HUES64 (cell line): Measurements from ENCODE around the gene SSTR3.

Experiments used
- H3K27ac ChIP-seq: 2 replicates; pipeline ENCODE4 v1.7.0; 2013; ENCODE audit warnings: low read depth, low read length, inconsistent platforms
- H3K27me3 ChIP-seq: 2 replicates; pipeline ENCODE4 v1.6.1; 2013; ENCODE audit warnings: mild to moderate bottlenecking, low read length; ENCODE audit not compliant: insufficient read depth
- H3K36me3 ChIP-seq: 2 replicates; pipeline ENCODE4 v1.6.1; 2013; ENCODE audit warnings: mild to moderate bottlenecking, low read length; ENCODE audit not compliant: insufficient read depth
- H3K4me1 ChIP-seq: 2 replicates; pipeline ENCODE4 v1.6.1; 2013; ENCODE audit warnings: mild to moderate bottlenecking, low read length, moderate library complexity; ENCODE audit not compliant: insufficient read depth
- H3K4me3 ChIP-seq: 2 replicates; pipeline ENCODE4 v1.5.1; 2013; ENCODE audit warnings: mild to moderate bottlenecking, low read length, moderate library complexity
- H3K9ac ChIP-seq: 2 replicates; pipeline ENCODE4 v1.6.1; 2013; ENCODE audit warnings: mild to moderate bottlenecking, low read depth, low read length
- H3K9me3 ChIP-seq: 2 replicates; pipeline ENCODE4 v1.6.1; 2013; ENCODE audit warnings: low read depth, low read length; ENCODE audit not compliant: insufficient read depth
- WGBS: fragments of 150-250, 120-280 bp; methylation state at CpG from one replicate; pipeline ENCODE4 v1.1.7; 2013; ENCODE audit warnings: missing lambda C conversion rate; 5-methylcytosine and 5-hydroxymethylcytosine counted together

SSTR3 gene

DNA sequence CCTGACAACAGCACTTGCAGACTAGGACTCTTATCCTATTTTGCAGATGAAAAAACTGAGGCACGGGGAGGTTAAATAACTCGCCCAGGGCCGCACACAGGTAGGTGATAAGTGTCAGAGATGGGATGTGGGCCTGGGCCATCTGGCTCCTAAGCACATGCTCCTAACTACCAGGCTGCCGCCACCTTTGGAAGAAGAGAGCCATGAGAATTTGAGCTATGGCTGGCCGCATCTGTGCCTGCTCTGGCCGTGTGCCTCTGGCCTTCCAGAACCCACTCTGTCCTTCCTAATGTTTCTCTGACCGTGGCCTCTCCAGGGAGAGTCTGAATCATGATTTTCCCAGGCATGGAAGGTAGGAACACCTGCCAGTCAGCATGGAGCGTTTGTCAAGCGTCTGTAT, 47.2 kb downstream of the SSTR3 start:
- H3K9me3 ChIP-seq = 0 out of 2 replicates have a peak, but pooled peaks cover 4% of the 10 kb centered on the region
- H3K9ac ChIP-seq = no peak overlapping the region
- no peak overlapping the region for H3K4me3 ChIP-seq
- no peaks in the 10 kb centered on the region for H3K27me3 ChIP-seq
- H3K4me1 ChIP-seq = no peaks in the 10 kb centered on the region
- no peaks in the 10 kb centered on the region for H3K36me3 ChIP-seq
- H3K27ac ChIP-seq = no peak overlapping the region
- WGBS = 89% methylated on average over 9 of the region's 9 CpGs

DNA sequence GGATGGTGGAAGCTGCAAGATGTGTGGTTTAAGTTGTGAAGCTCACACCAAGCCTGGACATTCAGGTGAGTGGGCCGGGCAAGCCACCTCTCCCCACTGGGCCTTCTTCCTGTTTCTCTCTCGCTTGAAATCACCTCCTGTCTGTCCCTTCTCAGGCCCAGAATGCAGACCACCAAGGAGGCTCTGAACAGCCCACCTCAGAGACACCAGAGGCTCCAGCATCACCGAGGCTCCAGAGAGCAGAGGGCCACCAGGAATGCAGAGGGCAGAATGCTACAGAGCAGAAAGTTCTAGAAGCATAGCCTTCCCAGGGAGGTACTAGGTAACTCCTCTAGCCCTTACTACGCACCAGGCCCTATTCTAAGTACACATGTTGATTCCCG, 47.8 kb downstream of the SSTR3 start:
- no peak overlapping the region for H3K27ac ChIP-seq
- no peaks in the 10 kb centered on the region for H3K36me3 ChIP-seq
- no peaks in the 10 kb centered on the region for H3K27me3 ChIP-seq
- 87% methylated on average over 4 of the region's 5 CpGs for WGBS
- H3K4me3 ChIP-seq = no peak overlapping the region
- no peak overlapping the region for H3K9ac ChIP-seq
- H3K4me1 ChIP-seq = no peaks in the 10 kb centered on the region
- H3K9me3 ChIP-seq = 0 out of 2 replicates have a peak, but pooled peaks cover 4% of the 10 kb centered on the region

DNA sequence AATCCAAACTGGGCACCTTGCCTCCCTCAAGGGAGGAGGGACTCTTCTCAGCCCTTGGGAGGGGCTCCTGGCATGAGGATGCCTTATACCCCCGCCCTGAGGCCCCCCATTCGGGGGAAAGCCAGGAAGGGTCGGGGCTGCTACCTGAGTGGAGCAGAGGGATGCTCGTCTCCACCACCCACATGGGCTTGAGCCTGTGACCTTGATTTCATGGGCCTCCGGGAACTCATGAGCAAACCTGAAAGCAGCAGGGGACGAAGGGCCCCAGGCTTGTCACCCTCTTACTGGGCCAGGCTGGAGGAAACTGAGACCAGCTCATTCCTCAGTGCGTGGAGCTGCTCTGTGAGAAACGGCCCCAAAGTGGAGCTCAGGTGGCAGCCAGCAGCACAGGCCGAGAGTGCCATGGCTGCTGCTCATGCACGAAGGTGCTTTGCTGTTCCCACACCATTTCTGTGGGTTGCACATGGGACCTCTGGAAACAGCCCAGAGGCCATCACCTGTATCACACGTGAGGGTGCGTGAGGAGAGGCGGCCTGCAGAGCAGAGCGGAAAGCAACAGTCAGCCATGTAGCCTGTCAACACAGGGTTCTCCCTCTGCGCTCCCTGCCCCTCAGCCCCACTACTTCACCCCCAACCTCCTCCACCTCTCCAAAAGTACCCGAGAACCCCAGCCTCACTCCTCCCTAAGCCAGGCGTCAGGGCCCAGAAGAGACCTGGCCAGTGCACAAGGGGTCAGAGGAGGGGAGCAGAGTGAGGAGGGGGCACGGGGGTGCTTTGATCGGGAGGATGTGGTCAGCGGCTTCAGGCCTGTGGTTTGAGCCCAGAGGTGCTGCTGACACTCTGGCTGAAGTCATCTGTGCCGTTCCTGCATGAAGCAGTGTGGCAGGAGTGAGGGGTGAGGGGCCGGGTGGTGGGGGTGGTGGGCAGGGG, 48.4 kb downstream of the SSTR3 start:
- H3K4me3 ChIP-seq = no peak overlapping the region
- no peak overlapping the region for H3K9ac ChIP-seq
- H3K9me3 ChIP-seq = 0 out of 2 replicates have a peak, but pooled peaks cover 4% of the 10 kb centered on the region
- no peaks in the 10 kb centered on the region for H3K27me3 ChIP-seq
- no peaks in the 10 kb centered on the region for H3K4me1 ChIP-seq
- H3K36me3 ChIP-seq = no peaks in the 10 kb centered on the region
- H3K27ac ChIP-seq = no peak overlapping the region
- 94% methylated on average over 21 of the region's 22 CpGs for WGBS

DNA sequence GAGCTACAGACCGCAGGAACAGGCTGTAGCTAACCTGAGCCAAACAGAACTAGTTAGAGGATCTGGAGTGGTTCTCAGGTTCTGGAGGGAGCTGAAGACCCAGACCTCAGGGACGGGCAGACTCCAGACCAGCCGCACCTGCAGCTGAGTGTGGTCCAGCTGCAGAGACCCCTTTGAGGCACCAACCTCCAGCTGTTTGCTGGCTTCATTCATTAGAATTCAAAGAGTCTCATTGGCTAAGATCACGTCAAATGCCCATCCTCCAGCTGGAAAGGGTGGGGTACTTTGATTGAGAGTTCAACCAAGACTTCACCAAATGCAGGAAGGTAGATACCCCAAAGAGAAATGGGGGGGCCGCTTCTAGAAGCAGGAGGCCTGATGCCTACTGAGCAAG, 49.2 kb downstream of the SSTR3 start:
- Histone ChIP-seq H3K9ac (no peak overlapping the region), H3K4me1 (no peaks in the 10 kb centered on the region), H3K27ac (no peak overlapping the region), H3K36me3 (no peaks in the 10 kb centered on the region), H3K27me3 (no peaks in the 10 kb centered on the region), H3K4me3 (no peak overlapping the region), H3K9me3 (0 out of 2 replicates have a peak, but pooled peaks cover 4% of the 10 kb centered on the region)
- 89% methylated on average over 5 of the region's 5 CpGs for WGBS

DNA sequence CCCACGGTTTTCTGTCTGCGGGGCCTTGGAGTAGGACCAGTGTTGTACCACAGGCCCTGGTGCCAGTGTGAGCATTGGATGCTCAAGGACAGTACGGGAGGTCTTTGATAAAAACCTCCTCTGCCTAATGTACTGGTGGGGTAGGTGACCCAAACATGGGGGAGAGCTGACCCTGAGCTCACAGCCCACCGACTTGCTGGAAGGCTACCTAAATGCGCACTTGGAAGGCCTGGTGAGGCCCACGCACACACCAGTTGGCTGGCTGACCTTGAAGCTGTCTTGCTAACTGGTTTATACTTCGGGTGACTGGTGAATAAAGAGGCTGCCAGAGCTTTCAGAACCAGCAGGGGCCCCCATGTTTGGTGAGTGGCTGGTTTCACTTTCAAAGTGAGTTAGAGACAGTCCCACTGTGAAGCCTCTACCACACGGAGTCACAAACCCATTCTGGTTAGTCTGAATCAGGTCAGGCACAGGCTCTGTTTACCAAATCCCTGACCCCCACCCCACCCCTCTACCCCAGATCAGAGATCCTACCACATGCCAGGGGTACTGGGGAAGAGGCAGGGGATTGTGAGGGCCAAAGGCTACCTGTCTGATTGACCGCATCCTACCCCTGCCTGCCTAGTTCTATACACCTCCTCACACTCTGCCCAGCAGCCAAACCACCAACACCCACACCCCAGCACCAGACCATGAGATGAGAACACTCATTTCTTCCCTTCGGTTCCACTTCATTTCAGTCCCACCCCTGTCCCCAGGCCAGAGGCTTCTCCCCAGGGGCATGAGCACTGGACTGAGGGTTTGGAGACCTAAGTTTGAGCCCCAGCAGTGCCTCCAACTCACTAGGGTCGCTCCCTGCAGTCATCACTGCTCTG, 49.8 kb downstream of the SSTR3 start:
- H3K9me3 ChIP-seq = 0 out of 2 replicates have a peak, but pooled peaks cover 4% of the 10 kb centered on the region
- H3K27ac ChIP-seq = no peak overlapping the region
- 80% methylated on average over 11 of the region's 11 CpGs for WGBS
- H3K9ac ChIP-seq = no peak overlapping the region
- no peak overlapping the region for H3K4me3 ChIP-seq
- H3K36me3 ChIP-seq = no peaks in the 10 kb centered on the region
- H3K27me3 ChIP-seq = no peaks in the 10 kb centered on the region
- no peaks in the 10 kb centered on the region for H3K4me1 ChIP-seq

DNA sequence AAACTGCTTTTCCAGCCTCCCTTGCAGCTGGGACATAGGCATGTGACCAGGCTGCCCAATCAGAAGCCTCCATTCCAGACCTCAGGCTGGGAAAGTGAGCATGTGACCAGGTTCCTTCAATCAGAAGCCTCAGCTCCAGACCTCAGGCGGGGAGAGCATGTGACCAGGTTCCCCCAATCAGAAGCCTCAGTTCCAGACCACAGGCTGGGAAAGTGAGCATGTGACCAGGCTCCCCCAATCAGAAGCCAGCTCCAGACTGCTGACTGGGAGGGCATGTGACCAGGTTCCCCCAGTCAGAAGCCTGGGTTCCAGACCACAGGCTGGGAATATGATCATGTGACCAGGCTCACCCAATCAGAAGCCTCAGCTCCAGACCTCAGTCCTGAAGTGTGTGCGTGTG, 50.8 kb downstream of the SSTR3 start:
- WGBS = 94% methylated on average over 2 of the region's 2 CpGs
- no peak overlapping the region for H3K4me3 ChIP-seq
- no peaks in the 10 kb centered on the region for H3K27me3 ChIP-seq
- H3K9me3 ChIP-seq = 0 out of 2 replicates have a peak, but pooled peaks cover 4% of the 10 kb centered on the region
- no peaks in the 10 kb centered on the region for H3K36me3 ChIP-seq
- H3K9ac ChIP-seq = no peak overlapping the region
- H3K27ac ChIP-seq = no peak overlapping the region
- no peaks in the 10 kb centered on the region for H3K4me1 ChIP-seq

DNA sequence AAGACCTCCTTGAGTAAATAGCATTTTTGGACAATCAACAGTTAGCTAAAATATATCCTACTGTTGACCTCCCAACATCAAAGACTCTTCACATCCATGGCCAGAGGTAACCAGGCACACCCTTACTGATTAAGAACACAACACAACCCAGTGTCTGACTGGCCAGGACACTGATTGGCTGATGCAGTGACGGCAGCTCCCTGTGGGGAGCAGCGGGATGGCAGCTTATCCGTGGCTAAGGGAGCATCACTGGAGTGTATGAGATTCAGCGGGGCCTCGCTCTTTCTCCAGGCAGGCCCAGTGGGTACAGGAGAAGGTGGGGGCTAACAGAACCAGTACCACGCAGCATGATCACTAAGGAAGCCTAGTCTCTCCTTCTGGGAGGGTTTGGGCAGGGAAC, 52.2 kb downstream of the SSTR3 start:
- 71% methylated on average over 6 of the region's 6 CpGs for WGBS
- Histone ChIP-seq H3K36me3 (no peaks in the 10 kb centered on the region), H3K4me3 (no peak overlapping the region)

DNA sequence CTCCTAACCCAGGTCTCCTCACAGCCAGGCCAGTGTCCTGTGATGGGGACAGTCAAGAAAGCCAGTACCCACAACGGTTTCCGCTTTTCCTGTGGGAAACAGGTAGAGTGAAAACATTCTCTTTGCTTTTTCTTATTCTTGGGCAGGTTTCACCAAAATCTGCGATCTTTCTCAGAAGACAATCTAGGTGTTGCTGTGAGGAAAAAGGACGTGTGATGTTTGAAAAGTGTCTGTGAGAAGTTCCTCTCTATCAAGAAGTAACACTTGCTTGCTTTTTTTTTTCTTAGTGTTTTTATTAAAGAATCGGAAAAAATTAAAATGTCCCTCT, 53.4 kb downstream of the SSTR3 start:
- H3K36me3 ChIP-seq = no peaks in the 10 kb centered on the region
- 94% methylated on average over 5 of the region's 5 CpGs for WGBS
- no peaks in the 10 kb centered on the region for H3K4me1 ChIP-seq
- H3K4me3 ChIP-seq = no peak overlapping the region
- 0 out of 2 replicates have a peak, but pooled peaks cover 4% of the 10 kb centered on the region for H3K9me3 ChIP-seq
- no peaks in the 10 kb centered on the region for H3K27me3 ChIP-seq
- no peak overlapping the region for H3K27ac ChIP-seq
- no peak overlapping the region for H3K9ac ChIP-seq

More for the DNA sequence above, 52.2 kb downstream of the SSTR3 start:
- 0 out of 2 replicates have a peak, but pooled peaks cover 4% of the 10 kb centered on the region for H3K9me3 ChIP-seq
- no peaks in the 10 kb centered on the region for H3K4me1 ChIP-seq
- no peak overlapping the region for H3K9ac ChIP-seq
- H3K27me3 ChIP-seq = no peaks in the 10 kb centered on the region
- H3K27ac ChIP-seq = no peak overlapping the region

DNA sequence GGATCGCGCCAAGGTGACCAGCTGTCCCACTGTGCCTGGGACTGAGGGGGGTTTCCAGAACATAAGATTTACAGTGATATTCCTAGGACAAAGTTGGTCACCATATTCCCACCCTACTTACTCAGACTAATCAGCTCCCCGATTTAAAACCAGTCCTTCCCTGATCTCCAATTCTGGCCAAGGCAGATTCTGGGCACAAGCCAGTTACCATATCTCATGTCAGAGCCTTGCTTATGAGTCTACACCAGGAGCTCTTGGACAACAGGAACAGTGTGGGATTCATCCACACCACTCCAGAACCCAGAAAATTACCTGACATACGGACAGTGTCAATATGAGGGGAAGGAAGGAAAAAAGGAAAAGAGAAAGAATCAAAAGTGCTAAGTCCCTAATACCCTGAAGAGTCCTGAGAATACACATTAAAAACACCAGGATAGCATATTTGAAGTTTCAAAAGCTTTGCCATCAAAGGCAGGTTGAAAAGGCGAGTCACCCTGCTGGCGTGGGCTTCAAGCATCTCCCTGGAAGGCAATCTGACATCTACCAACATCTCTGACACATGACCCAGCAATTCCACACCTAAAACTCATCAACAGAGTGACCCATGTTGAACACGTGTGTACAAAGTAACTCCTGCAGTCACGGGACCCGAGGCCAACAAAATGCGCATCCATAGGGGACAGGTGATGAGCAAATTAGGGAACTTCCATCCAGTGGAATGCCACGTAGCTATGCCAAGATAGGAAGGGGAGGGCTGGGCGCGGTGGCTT, 54.6 kb downstream of the SSTR3 start:
- 87% methylated on average over 12 of the region's 13 CpGs for WGBS
- Histone ChIP-seq H3K4me3 (no peak overlapping the region), H3K4me1 (no peaks in the 10 kb centered on the region), H3K36me3 (no peaks in the 10 kb centered on the region), H3K27ac (no peak overlapping the region), H3K9me3 (0 out of 2 replicates have a peak, but pooled peaks cover 4% of the 10 kb centered on the region), H3K27me3 (no peaks in the 10 kb centered on the region), H3K9ac (no peak overlapping the region)

DNA sequence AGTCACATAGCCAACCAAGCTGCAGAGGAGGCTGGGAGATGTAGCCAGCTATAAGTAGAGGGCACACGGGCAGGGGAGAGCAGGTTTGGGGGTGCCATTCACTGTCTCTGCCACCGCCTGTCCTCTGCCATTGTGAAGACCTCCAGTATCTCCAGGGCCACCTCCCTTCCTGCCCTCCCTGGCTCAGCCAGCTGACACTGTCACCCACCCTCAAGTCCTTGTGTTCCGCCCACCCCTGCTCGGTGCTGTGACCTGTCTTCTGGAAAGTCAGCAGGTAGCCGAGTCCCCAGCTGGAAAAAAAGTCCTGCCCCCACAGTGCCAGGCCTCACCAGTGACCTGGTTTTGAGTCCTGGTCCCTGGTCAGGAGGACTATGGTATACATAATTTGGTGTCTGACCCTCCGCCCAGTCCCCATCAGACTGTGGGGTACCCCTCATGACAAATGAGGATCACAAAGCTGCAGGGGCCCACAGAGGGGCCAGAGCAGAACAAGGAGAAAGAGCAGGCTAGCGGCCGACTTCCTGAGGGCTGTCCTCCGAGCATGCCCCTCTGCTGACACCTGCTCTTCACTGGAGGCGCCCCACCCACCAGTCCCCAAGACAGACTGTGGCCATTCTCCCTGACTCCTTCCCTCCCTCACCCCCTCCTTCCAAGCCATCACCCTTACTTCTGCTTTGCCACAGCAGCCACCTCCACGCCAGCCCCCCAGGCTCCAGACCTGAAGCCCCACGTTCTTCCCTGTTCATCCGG, 55.4 kb downstream of the SSTR3 start:
- 0 out of 2 replicates have a peak, but pooled peaks cover 4% of the 10 kb centered on the region for H3K9me3 ChIP-seq
- H3K4me1 ChIP-seq = no peaks in the 10 kb centered on the region
- H3K9ac ChIP-seq = no peak overlapping the region
- H3K4me3 ChIP-seq = no peak overlapping the region
- whole genome bisulfite sequencing = 84% methylated on average over 13 of the region's 13 CpGs
- H3K27ac ChIP-seq = no peak overlapping the region
- no peaks in the 10 kb centered on the region for H3K27me3 ChIP-seq
- H3K36me3 ChIP-seq = no peaks in the 10 kb centered on the region
